K562 (cell line): ENCODE data around the gene KCNJ5.

Experiments
- CHCHD3 ChIP-seq: fragments of 250-450 bp; sonication (Bioruptor Pico); IDR thresholded peaks from 2 replicates; pipeline ENCODE4 v2.1.2; 2022; ENCODE audit warnings: mild to moderate bottlenecking
- CHD2 ChIP-seq: IDR thresholded peaks from 2 replicates; pipeline ENCODE4 v1.6.1; 2011; ENCODE audit warnings: low read depth, low read length
- CTCF ChIP-seq, 3 experiments: IDR thresholded peaks in 2 of 3; conservative IDR thresholded peaks in 1 of 3; 2 replicates each; pipeline ENCODE4 v1.5.1; 2011 to 2012; ENCODE audit warnings: low read length in 3 of 3, mild to moderate bottlenecking in 3 of 3, control low read depth in 2 of 3, improper control_type of control experiment in 1 of 3, inconsistent platforms in 1 of 3, low read depth in 1 of 3, mixed read lengths in 1 of 3, moderate library complexity in 1 of 3; ENCODE audit not compliant: insufficient read depth in 2 of 3
- NFE2L1 ChIP-seq: fragments of 450-650 bp; IDR thresholded peaks from 2 replicates; pipeline ENCODE4 v1.6.1; 2016; ENCODE audit warnings: missing genetic modification characterization, low read depth, mild to moderate bottlenecking, missing compliant biosample characterization, moderate library complexity, borderline replicate concordance
- POLR2A ChIP-seq: fragments of 450-650 bp; conservative IDR thresholded peaks from 2 replicates; pipeline ENCODE4 v1.6.1; 2016
- ZNF146 ChIP-seq: IDR thresholded peaks from one replicate; pipeline ENCODE4 v1.6.1; 2018; ENCODE audit warnings: missing compliant biosample characterization; ENCODE audit not compliant: unreplicated experiment
- TF ChIP-seq, protein P1 (sequence below): fragments of 250-450 bp; sonication (Bioruptor Pico); IDR thresholded peaks from 2 replicates; pipeline ENCODE4 v1.9.0; 2021; ENCODE audit warnings: mild to moderate bottlenecking

DNA sequence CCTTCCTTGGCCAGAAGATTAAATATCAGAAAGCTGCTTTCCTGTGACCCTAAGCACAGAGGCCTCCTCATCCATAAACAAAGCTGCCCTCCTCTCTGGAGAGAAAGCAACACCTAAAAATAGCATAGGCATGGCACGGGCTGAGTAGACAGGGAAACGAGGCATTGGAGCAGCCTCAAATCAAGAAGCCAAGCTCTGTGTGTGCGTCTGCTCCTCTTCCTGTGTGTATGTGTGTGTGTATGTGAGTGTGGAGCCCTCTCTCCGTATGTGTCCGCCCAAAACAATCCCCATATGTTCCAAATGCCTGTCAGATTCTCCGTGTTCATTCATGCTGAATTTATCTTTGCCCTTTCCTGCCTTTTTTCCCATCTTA, 24.0 kb downstream of the KCNJ5 start:
- TF ChIP-seq ZNF146 (CRISPR knock-in tag) = no peak
- no peak for TF ChIP-seq POLR2A
- TF ChIP-seq, protein P1, sequence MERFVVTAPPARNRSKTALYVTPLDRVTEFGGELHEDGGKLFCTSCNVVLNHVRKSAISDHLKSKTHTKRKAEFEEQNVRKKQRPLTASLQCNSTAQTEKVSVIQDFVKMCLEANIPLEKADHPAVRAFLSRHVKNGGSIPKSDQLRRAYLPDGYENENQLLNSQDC (CRISPR knock-in tag) = no peak
- TF ChIP-seq CHD2 = no peak
- no peak for TF ChIP-seq CHCHD3 (CRISPR knock-in tag)
- no peak for TF ChIP-seq NFE2L1 (tag)
- no peak for TF ChIP-seq CTCF (IDR thresholded peaks at IDR 0.05 in 2 of 3, conservative IDR thresholded peaks at IDR 0.05 in 1 of 3; ENCODE audit: insufficient read depth in 2 of 3, low read depth in 1 of 3, low read length in 3 of 3)
